T-helper 17 cell (primary cell): Measurements from ENCODE around the gene SNX25. TPM values are rescaled to one million over a fixed set of nuclear protein-coding genes. Genes with fewer than 3 reads are reported as not detected.

ENCODE experiments used
- ATAC-seq: fragments of 150-1000 bp; cut with Tn5 transposase; 2 replicates; pipeline ENCODE4 v1.10.0; 2021; ENCODE audit warnings: mild to moderate bottlenecking, moderate library complexity
- DNase-seq, 3 donors: peaks; one replicate each; pipeline versions ENCODE4 v3.0.0 to v3.0.0-alpha.2; 2020 to 2021
- H3K9me3 ChIP-seq: one replicate; pipeline ENCODE4 v1.7.0; 2013; ENCODE audit warnings: low read length, mild to moderate bottlenecking; ENCODE audit not compliant: control insufficient read depth, poor library complexity, severe bottlenecking
- H3K27ac Mint-ChIP-seq: one replicate; pipeline ENCODE4 v1.8.0; 2022; ENCODE audit warnings: mild to moderate bottlenecking, moderate library complexity, mixed read lengths
- H3K27me3 Mint-ChIP-seq: one replicate; pipeline ENCODE4 v1.8.0; 2022; ENCODE audit warnings: mixed read lengths
- H3K36me3 Mint-ChIP-seq: one replicate; pipeline ENCODE4 v1.8.0; 2022; ENCODE audit warnings: low read depth, mixed read lengths
- H3K4me1 Mint-ChIP-seq: one replicate; pipeline ENCODE4 v1.8.0; 2022; ENCODE audit warnings: mild to moderate bottlenecking, mixed read lengths
- H3K4me3 Mint-ChIP-seq: one replicate; pipeline ENCODE4 v1.8.0; 2022; ENCODE audit warnings: mild to moderate bottlenecking, moderate library complexity, mixed read lengths
- total RNA-seq, 4 donors: library from RNA in 2 of 4; stranded (reverse) in 2 of 4; gene quantifications; one replicate each; pipeline ENCODE4 v1.2.3 and lab custom pipeline; 2022 to 2026

The SNX25 gene
- total RNA-seq (10 to 100 TPM; 13.2 to 20.4 TPM), total RNA-seq (lab: John Stamatoyannopoulos, UW) (32.0 to 62.2 reads per million in 2 donors)

- peak within 1 kb of the TSS; percentile 82 for H3K27ac Mint-ChIP-seq
- H3K4me1 Mint-ChIP-seq, result peaks cover 40% of the 10 kb centered on the region
Measured at GRCh38 chr4:185209031-185209851, at the start of gene SNX25. Gene SNX25 (plus strand): TSS chr4:185209598. CDS start chr4:185209827, 229 bp downstream.

GRCh38 chr4:185165605-185166063 is 43.8 kb upstream of the SNX25 start:
- Mint-ChIP-seq H3K27me3 (no peaks in the 10 kb centered on the region), H3K4me1 (peaks cover 22% of the 10 kb centered on the region), H3K27ac (peak overlapping the region; percentile 27), H3K36me3 (peaks cover 7% of the 10 kb centered on the region), H3K4me3 (peak overlapping the region; percentile 81)
- no peak for DNase-seq
- no peaks in the 10 kb centered on the region for H3K9me3 ChIP-seq
- peak; percentile 93 for ATAC-seq

More at GRCh38 chr4:185209031-185209851, at the start of gene SNX25:
- no peaks in the 10 kb centered on the region for H3K9me3 ChIP-seq
- DNase-seq, result peak; percentile 79 to 88 (median 85)
- ATAC-seq, result peak; percentile 93
- no peaks in the 10 kb centered on the region for H3K36me3 Mint-ChIP-seq
- no peaks in the 10 kb centered on the region for H3K27me3 Mint-ChIP-seq
- H3K4me3 Mint-ChIP-seq, result peak within 1 kb of the TSS; percentile 95

GRCh38 chr4:185167234-185167633 is 42.2 kb upstream of the SNX25 start:
- Mint-ChIP-seq H3K36me3 (peaks cover 7% of the 10 kb centered on the region), H3K27me3 (no peaks in the 10 kb centered on the region), H3K4me1 (peaks cover 26% of the 10 kb centered on the region), H3K27ac (no peak overlapping the region), H3K4me3 (no peak overlapping the region)
- no peaks in the 10 kb centered on the region for H3K9me3 ChIP-seq
- DNase-seq (no peak), ATAC-seq (no peak)

- DNase-seq, result no peak
- no peaks in the 10 kb centered on the region for H3K9me3 ChIP-seq
- H3K27me3 Mint-ChIP-seq, result no peaks in the 10 kb centered on the region
- H3K36me3 Mint-ChIP-seq, result peaks cover 7% of the 10 kb centered on the region
- H3K4me1 Mint-ChIP-seq, result peaks cover 19% of the 10 kb centered on the region
- no peak overlapping the region for H3K27ac Mint-ChIP-seq
- no peak overlapping the region for H3K4me3 Mint-ChIP-seq
- ATAC-seq, result no peak
Measured at GRCh38 chr4:185171373-185172071, 37.9 kb upstream of the SNX25 start.

- Mint-ChIP-seq H3K4me3 (no peak overlapping the region), H3K27ac (no peak overlapping the region), H3K4me1 (peaks cover 20% of the 10 kb centered on the region), H3K27me3 (no peaks in the 10 kb centered on the region), H3K36me3 (peaks cover 2% of the 10 kb centered on the region)
- H3K9me3 ChIP-seq, result no peaks in the 10 kb centered on the region
- ATAC-seq, result no peak
- DNase-seq, result no peak
Measured at GRCh38 chr4:185179488-185179887, 29.9 kb upstream of the SNX25 start.

- peaks cover 28% of the 10 kb centered on the region for H3K4me1 Mint-ChIP-seq
- ATAC-seq, result no peak
- DNase-seq, result no peak
- H3K4me3 Mint-ChIP-seq, result no peak overlapping the region
- H3K36me3 Mint-ChIP-seq, result peaks cover 2% of the 10 kb centered on the region
- no peaks in the 10 kb centered on the region for H3K27me3 Mint-ChIP-seq
- H3K9me3 ChIP-seq, result no peaks in the 10 kb centered on the region
- H3K27ac Mint-ChIP-seq, result no peak overlapping the region
Measured at GRCh38 chr4:185182239-185182638, 27.2 kb upstream of the SNX25 start.

GRCh38 chr4:185183622-185184281 is 25.6 kb upstream of the SNX25 start:
- H3K9me3 ChIP-seq, result no peaks in the 10 kb centered on the region
- Mint-ChIP-seq H3K4me1 (peaks cover 31% of the 10 kb centered on the region), H3K36me3 (peaks cover 2% of the 10 kb centered on the region), H3K27ac (peak overlapping the region; percentile 75), H3K4me3 (no peak overlapping the region), H3K27me3 (no peaks in the 10 kb centered on the region)
- DNase-seq, result peak; percentile 50 to 69 (median 51)
- ATAC-seq, result peak; percentile 77

- H3K36me3 Mint-ChIP-seq, result peaks cover 4% of the 10 kb centered on the region
Measured at GRCh38 chr4:185186769-185187168, 22.6 kb upstream of the SNX25 start.

GRCh38 chr4:185189606-185190305 is 19.6 kb upstream of the SNX25 start:
- no peaks in the 10 kb centered on the region for H3K27me3 Mint-ChIP-seq
- H3K36me3 Mint-ChIP-seq, result peaks cover 4% of the 10 kb centered on the region
- DNase-seq, result no peak
- peaks cover 37% of the 10 kb centered on the region for H3K4me1 Mint-ChIP-seq
- no peak for ATAC-seq
- no peak overlapping the region for H3K4me3 Mint-ChIP-seq
- H3K9me3 ChIP-seq, result no peaks in the 10 kb centered on the region
- peak overlapping the region; percentile 74 for H3K27ac Mint-ChIP-seq

More at GRCh38 chr4:185186769-185187168, 22.6 kb upstream of the SNX25 start:
- ATAC-seq (no peak), DNase-seq (no peak)
- peak overlapping the region; percentile 80 for H3K27ac Mint-ChIP-seq
- H3K4me3 Mint-ChIP-seq, result no peak overlapping the region
- H3K27me3 Mint-ChIP-seq, result no peaks in the 10 kb centered on the region
- no peaks in the 10 kb centered on the region for H3K9me3 ChIP-seq
- peaks cover 37% of the 10 kb centered on the region for H3K4me1 Mint-ChIP-seq

- H3K27me3 Mint-ChIP-seq, result no peaks in the 10 kb centered on the region
- H3K4me3 Mint-ChIP-seq, result peak overlapping the region; percentile 41
- ATAC-seq (no peak), DNase-seq (no peak)
- peaks cover 4% of the 10 kb centered on the region for H3K36me3 Mint-ChIP-seq
- peak overlapping the region; percentile 74 for H3K27ac Mint-ChIP-seq
- peaks cover 38% of the 10 kb centered on the region for H3K4me1 Mint-ChIP-seq
- no peaks in the 10 kb centered on the region for H3K9me3 ChIP-seq
Measured at GRCh38 chr4:185190306-185190856, 19.0 kb upstream of the SNX25 start.

GRCh38 chr4:185192059-185192458 is 17.3 kb upstream of the SNX25 start:
- Mint-ChIP-seq H3K4me1 (peaks cover 35% of the 10 kb centered on the region), H3K27ac (peak overlapping the region; percentile 59), H3K36me3 (peaks cover 4% of the 10 kb centered on the region), H3K4me3 (no peak overlapping the region), H3K27me3 (no peaks in the 10 kb centered on the region)
- no peak for ATAC-seq
- DNase-seq, result no peak
- no peaks in the 10 kb centered on the region for H3K9me3 ChIP-seq
